Esophagus squamous epithelium (tissue), 5 donors: Measurements from ENCODE around the gene PMM2. TPM values are rescaled to one million over a fixed set of nuclear protein-coding genes. Genes with fewer than 3 reads are reported as not detected.

Source experiments
- DNase-seq: peaks from one replicate; lab custom pipeline; 2025; lab: John Stamatoyannopoulos, UW
- H3K27ac ChIP-seq, 4 donors: fragments of 200-600 bp; sonication (generic); one replicate each; pipeline ENCODE4 v1.5.1; 2016 to 2019; ENCODE audit warnings: mild to moderate bottlenecking in 1 of 4
- H3K27me3 ChIP-seq, 4 donors: fragments of 200-600 bp; sonication (generic); 1 replicate in 3 of 4; 2 replicates in 1 of 4; pipeline versions ENCODE4 v1.5.1 to v1.6.0; 2017 to 2021; ENCODE audit warnings: antibody characterized with exemption in 1 of 4
- H3K36me3 ChIP-seq, 3 donors: fragments of 200-600 bp; sonication (generic); one replicate each; pipeline ENCODE4 v1.5.1; 2016 to 2019
- H3K4me1 ChIP-seq, 3 donors: fragments of 200-600 bp; sonication (generic); one replicate each; pipeline ENCODE4 v1.5.1; 2017 to 2019
- H3K4me3 ChIP-seq, 4 donors: fragments of 200-600 bp; sonication (generic); 1 replicate in 3 of 4; 2 replicates in 1 of 4; pipeline ENCODE4 v1.5.1; 2016 to 2019; ENCODE audit warnings: mild to moderate bottlenecking in 2 of 4, moderate library complexity in 1 of 4
- H3K9me3 ChIP-seq, 3 donors: fragments of 200-600 bp; sonication (generic); one replicate each; pipeline ENCODE4 v1.5.1; 2016 to 2019
- POLR2A ChIP-seq, 4 donors: fragments of 450-650 bp; IDR thresholded peaks; one replicate each; pipeline ENCODE4 v1.6.1; 2017; ENCODE audit warnings: antibody characterized with exemption in 4 of 4, mild to moderate bottlenecking in 4 of 4, moderate library complexity in 3 of 4
- WGBS, 2 donors: methylation state at CpG; one replicate each; pipeline ENCODE4 v1.1.5; 2018; 5-methylcytosine and 5-hydroxymethylcytosine counted together
- intact Hi-C: fragments of 100-400 bp; cut with DNase I; formaldehyde crosslinking; loops from one replicate; pipeline ENCODE4 v1.15.0; 2022
- total RNA-seq, 4 donors: library from RNA; depleted of rRNA; stranded (reverse); fragments of >200 nt; gene quantifications; one replicate each; pipeline ENCODE4 v1.1.0, GENCODE V29; 2016
- TF ChIP-seq, protein P1 (sequence below), 6 experiments: fragments of 450-650 bp in 4 of 6; fragments of 200-600 bp in 2 of 6; sonication (generic) in 2 of 6; IDR thresholded peaks; one replicate each; pipeline ENCODE4 v1.5.1; 2016 to 2019; ENCODE audit warnings: antibody characterized with exemption in 6 of 6, mild to moderate bottlenecking in 4 of 6, moderate library complexity in 4 of 6
- donor health status: DM: yes; HTN: yes; CAD: no.

The PMM2 gene
- total RNA-seq, 4 donors from 2014 or later: 36.3 to 54.3 (median 41.4) TPM

DNA sequence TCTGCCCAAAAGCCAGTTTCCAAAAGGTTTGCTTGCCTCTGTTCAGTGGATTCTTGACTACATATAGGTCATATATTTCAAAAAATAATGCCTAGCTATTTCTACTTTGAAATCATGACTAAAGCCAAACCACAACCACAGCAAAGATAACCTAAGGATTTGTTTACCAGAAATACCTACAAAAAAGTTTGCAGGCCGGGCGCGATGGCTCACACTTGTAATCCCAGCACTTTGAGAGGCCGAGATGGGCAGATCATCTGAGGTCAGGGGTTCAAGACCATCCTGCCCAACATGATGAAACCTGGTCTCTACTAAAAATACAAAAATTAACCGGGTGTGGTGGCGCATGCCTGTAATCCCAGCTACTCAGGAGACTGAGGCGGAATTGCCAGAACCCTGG, 56.0 kb downstream of the PMM2 start:
- no peak overlapping the region for H3K4me3 ChIP-seq
- no peak for DNase-seq
- no peaks in the 10 kb centered on the region for H3K9me3 ChIP-seq
- H3K27me3 ChIP-seq: no peaks in the 10 kb centered on the region
- intact Hi-C loops: no loop called here
- H3K4me1 ChIP-seq: peaks cover 10 to 58% (median 32%) of the 10 kb centered on the region in 3 donors
- H3K36me3 ChIP-seq: peaks cover 21 to 80% (median 36%) of the 10 kb centered on the region in 3 donors
- TF ChIP-seq, protein P1, sequence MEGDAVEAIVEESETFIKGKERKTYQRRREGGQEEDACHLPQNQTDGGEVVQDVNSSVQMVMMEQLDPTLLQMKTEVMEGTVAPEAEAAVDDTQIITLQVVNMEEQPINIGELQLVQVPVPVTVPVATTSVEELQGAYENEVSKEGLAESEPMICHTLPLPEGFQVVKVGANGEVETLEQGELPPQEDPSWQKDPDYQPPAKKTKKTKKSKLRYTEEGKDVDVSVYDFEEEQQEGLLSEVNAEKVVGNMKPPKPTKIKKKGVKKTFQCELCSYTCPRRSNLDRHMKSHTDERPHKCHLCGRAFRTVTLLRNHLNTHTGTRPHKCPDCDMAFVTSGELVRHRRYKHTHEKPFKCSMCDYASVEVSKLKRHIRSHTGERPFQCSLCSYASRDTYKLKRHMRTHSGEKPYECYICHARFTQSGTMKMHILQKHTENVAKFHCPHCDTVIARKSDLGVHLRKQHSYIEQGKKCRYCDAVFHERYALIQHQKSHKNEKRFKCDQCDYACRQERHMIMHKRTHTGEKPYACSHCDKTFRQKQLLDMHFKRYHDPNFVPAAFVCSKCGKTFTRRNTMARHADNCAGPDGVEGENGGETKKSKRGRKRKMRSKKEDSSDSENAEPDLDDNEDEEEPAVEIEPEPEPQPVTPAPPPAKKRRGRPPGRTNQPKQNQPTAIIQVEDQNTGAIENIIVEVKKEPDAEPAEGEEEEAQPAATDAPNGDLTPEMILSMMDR (IDR thresholded peaks at IDR 0.05): no peak
- TF ChIP-seq POLR2A (IDR thresholded peaks at IDR 0.05): no peak
- peak overlapping the region in 3 of 4 donors; percentile 53 to 78 (median 76) for H3K27ac ChIP-seq
- 79 to 82% methylated on average over 7 of the region's 7 CpGs for WGBS, 2 donors

DNA sequence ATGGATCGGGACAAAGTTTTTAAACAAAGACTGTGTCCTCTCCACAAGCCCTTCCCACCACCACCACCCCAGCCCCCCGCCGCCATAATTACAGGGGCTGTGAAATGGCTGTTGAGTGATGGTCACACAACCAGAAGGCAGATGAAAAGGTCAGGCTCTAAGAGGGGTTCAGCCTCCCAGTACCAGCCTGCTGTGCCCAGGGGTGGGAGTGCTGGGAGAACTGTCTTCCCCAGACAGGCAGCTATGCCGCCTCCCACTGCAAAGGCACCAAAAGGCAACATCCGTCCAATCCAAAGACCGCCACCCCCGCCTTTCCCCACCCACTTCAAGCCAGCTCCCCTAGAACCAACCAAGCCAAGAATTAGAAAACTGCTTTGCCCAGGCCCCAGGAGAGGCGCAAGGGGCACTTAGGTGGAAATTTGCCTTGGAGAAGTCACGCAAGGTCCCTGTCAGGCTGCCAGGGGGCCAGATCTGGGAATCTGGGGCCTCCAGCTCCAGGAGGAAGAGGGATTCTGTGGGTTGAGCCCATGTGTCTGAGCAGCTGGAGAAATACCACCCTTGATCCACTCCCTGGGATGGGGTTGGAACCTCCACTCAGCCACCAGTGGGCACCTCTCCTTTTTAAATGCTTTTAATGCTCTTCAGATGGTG, 56.8 kb downstream of the PMM2 start:
- no peak overlapping the region for H3K4me3 ChIP-seq
- H3K4me1 ChIP-seq: peaks cover 10 to 58% (median 33%) of the 10 kb centered on the region in 3 donors
- H3K9me3 ChIP-seq: no peaks in the 10 kb centered on the region
- WGBS, 2 donors: 90 to 95% methylated on average over 1 to 3 of the region's 9 CpGs
- peaks cover 21 to 80% (median 43%) of the 10 kb centered on the region in 3 donors for H3K36me3 ChIP-seq
- peak overlapping the region in 3 of 4 donors; percentile 17 to 25 (median 24) for H3K27ac ChIP-seq
- H3K27me3 ChIP-seq: no peaks in the 10 kb centered on the region
- DNase-seq: no peak
- intact Hi-C loops: no loop called here
- TF ChIP-seq, protein P1 (IDR thresholded peaks at IDR 0.05): no peak
- TF ChIP-seq POLR2A (IDR thresholded peaks at IDR 0.05): no peak

DNA sequence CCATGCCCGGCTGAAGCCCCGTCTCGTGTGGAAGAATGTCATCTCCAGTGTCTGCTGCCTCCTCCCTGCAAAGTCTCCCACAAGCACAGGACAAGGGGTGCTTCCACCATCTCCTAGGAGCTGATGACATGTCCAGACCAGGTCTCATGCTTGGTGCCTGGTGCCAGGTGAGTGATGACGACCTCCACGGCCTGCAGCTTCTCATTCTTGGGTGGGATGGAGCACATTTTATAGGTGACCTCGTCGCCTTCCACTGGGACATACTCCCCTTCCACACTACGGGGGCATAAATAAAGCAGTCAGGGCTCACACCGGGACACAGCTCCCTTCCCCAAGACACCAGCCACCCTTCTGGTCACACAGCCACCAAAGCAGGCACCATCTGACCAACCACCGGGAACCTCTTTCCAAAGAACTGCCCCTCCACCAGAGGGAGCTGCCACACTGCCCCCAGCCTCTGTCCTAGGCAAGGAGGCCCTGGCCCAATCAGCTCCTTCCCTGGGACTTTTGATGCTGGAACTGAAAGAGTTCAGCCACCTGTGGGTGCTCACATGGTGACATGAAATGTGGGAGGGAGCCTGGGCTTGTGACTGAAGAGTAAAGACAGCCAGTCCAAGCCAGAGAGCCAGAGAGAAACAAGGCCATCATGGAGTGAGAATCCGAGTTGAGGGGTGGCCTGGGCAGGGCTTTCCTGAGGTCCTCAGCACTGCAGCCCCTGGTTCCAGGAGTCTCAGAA, 57.6 kb downstream of the PMM2 start:
- 91 to 94% methylated on average over 5 to 7 of the region's 11 CpGs for WGBS, 2 donors
- no peak overlapping the region for H3K27ac ChIP-seq
- H3K27me3 ChIP-seq: no peaks in the 10 kb centered on the region
- H3K36me3 ChIP-seq: peaks cover 21 to 76% (median 43%) of the 10 kb centered on the region in 3 donors
- peaks cover 5 to 58% (median 33%) of the 10 kb centered on the region in 3 donors for H3K4me1 ChIP-seq
- intact Hi-C loops: no loop called here
- TF ChIP-seq POLR2A (IDR thresholded peaks at IDR 0.05): no peak
- TF ChIP-seq, protein P1 (IDR thresholded peaks at IDR 0.05): peak in 1 of 6 experiments; percentile 35
- H3K4me3 ChIP-seq: no peak overlapping the region
- no peaks in the 10 kb centered on the region for H3K9me3 ChIP-seq
- DNase-seq: no peak

- H3K27me3 ChIP-seq: no peaks in the 10 kb centered on the region
- no peak for TF ChIP-seq POLR2A (IDR thresholded peaks at IDR 0.05)
- TF ChIP-seq, protein P1 (IDR thresholded peaks at IDR 0.05): no peak
- no peak overlapping the region for H3K4me3 ChIP-seq
- no peak overlapping the region for H3K27ac ChIP-seq
- no peaks in the 10 kb centered on the region for H3K9me3 ChIP-seq
- 42 to 54% methylated on average over 2 to 5 of the region's 5 CpGs for WGBS, 2 donors
- intact Hi-C loops: no loop called here
- peaks cover 3 to 58% (median 31%) of the 10 kb centered on the region in 3 donors for H3K4me1 ChIP-seq
- H3K36me3 ChIP-seq: peaks cover 21 to 76% (median 43%) of the 10 kb centered on the region in 3 donors
- DNase-seq: no peak
These were observed 58.3 kb downstream of the PMM2 start for GRCh38 chr16:8855972-8856371.
